Measurements from ENCODE around the gene HAP1.
"Not testable (repeated sequence)": the region's sequence is repeated elsewhere in the genome, so short reads cannot be mapped to it uniquely, and the experiment has no call there.

DNA sequence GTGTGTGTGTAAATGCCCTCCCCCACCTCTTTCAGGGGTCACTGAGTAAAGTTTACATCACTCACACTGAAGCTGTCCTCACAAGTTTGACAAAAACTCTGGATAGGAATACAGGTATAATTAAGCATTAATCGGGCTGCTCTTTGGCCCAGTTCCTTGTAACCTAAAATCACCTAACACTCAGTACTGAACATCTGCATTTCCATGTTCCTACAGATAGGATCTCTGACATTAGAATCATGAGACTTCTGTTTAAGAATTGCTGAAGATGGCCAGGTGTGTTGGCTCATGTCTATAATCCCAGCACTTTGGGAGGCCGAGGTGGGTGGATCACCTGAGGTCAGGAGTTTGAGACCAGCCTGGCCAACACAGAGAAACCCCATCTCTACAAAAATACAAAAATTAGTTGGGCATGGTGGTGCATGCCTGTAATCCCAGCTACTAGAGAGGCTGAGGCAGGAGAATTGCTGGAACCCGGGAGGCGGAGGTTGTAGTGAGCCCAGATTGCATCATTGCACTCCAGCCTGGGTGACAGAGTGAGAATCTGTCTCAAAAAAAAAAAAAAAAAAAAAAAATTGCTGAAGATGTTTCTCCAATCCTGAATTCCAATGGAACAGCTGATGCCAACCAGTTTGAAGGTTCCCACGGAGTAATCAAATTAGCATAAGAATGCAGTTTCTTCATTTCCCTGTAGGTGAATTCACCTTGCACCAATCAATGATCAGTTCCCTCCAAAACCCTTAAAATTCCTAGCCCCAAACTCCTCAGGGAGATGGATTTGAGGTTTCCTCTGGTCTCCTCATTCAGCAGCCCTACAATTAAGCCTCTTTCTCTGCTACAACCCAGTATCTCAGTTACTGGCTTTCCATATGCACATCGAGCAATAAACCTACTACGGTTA is 59.0 kb downstream of the HAP1 start:
- TF ChIP-seq POLR2A (IDR thresholded peaks at IDR 0.05; ENCODE audit: low read depth, low read length); TAF1 (IDR thresholded peaks at IDR 0.05; ENCODE audit: borderline replicate concordance, low read depth, low read length); POLR2AphosphoS5 (IDR thresholded peaks at IDR 0.05; ENCODE audit: low read depth, low read length): not testable (repeated sequence)
